Measurements from ENCODE around the gene EDDM3A. TPM values are rescaled to one million over a fixed set of nuclear protein-coding genes. Genes with fewer than 3 reads are reported as not detected.
A peak's percentile ranks its signal among the peaks of the same experiment; 100 is the strongest.

The EDDM3A gene, protein sequence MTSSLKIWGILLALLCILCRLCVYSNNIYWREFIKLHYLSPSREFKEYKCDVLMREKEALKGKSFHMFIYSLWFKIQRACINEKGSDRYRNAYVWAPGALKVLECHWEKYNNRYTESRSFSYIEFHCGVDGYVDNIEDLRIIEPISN
- total RNA-seq (2022) (not detected in 2 replicates), Bru-seq, nascent RNA (not detected), BruChase-seq, experiment 1, labeled RNA remaining after a 6-hour chase (not detected), BruChase-seq, experiment 2, labeled RNA remaining after a 2-hour chase (not detected)
- long read RNA-seq = 0 reads

DNA sequence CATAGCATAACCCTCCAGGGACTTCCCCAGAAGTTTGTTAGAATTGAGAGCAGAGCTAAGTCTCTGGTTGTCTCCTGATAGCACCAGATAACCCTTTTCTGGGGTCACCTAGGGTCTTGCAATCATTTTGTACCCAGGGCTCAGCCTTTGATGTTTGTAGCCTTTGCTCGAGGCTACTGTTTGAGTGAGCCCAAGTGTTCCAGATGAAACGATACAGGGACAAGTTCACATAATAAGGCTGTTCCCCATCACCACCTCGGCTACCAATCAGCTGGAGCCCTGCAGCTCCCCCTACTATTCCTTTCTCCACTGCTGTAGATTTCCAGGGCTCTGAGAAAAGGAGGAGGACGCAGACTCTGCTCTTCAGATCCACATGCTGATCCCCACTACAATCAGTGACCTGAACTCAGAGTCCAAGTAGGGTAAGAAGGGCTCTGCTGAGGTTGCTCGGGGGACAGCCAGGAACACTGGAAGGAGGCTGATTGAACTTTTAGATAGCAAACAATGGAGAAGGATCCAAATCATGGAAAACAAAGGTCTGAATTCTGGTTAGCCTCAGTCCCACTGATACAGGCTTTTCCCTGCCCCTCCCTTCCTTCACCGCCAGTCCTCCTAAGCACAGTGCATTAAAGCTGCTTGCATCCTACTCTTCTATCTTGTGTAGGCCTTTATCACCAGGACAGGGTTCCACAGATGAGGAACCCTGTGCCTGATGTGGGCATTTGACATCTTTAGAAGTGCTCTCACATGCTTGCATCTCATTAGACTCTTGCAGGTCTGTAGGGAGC lies at the start of gene EDDM3A:
Gene EDDM3A, plus strand, starts transcription at position 317 of the 788 bp plus-strand sequence. CDS start 1,694 bp downstream, outside the sequence.
- CTCF ChIA-PET = interaction anchor here (0.7 to 0.9 kb wide), 2 partner anchors 9 to 61 kb away, joined by 3 to 4 read pairs; partner anchors contain the start of gene RNASE4

GRCh38 chr14:20696764-20697163 lies 48.9 kb upstream of the EDDM3A start:
- BruUV-seq (replicated peaks) = no TSS peak
- Mint-ChIP-seq H3K27ac (ENCODE audit: unreplicated experiment) (no peak overlapping the region), H3K4me1 (ENCODE audit: low read depth, unreplicated experiment) (peaks cover 9% of the 10 kb centered on the region), H3K4me3 (ENCODE audit: low read depth, unreplicated experiment) (no peak overlapping the region), H3K27me3 (ENCODE audit: unreplicated experiment) (no peaks in the 10 kb centered on the region), H3K36me3 (ENCODE audit: insufficient read depth, unreplicated experiment) (no peaks in the 10 kb centered on the region), H3K9me3 (ENCODE audit: low read depth, unreplicated experiment) (no peaks in the 10 kb centered on the region)
- CTCF ChIA-PET = interaction anchor here (0.6 to 2.9 kb wide), 4 partner anchors 153 to 274 kb away, joined by 3 to 19 read pairs (median 5); no protein-coding TSS in a partner anchor
- intact Hi-C loops (cut with micrococcal nuclease; ENCODE audit: unreplicated experiment) = loop anchor here (1.0 to 5.0 kb wide), 3 partner anchors 66 to 276 kb away; no protein-coding TSS in a partner anchor
- TF ChIP-seq, protein P1, sequence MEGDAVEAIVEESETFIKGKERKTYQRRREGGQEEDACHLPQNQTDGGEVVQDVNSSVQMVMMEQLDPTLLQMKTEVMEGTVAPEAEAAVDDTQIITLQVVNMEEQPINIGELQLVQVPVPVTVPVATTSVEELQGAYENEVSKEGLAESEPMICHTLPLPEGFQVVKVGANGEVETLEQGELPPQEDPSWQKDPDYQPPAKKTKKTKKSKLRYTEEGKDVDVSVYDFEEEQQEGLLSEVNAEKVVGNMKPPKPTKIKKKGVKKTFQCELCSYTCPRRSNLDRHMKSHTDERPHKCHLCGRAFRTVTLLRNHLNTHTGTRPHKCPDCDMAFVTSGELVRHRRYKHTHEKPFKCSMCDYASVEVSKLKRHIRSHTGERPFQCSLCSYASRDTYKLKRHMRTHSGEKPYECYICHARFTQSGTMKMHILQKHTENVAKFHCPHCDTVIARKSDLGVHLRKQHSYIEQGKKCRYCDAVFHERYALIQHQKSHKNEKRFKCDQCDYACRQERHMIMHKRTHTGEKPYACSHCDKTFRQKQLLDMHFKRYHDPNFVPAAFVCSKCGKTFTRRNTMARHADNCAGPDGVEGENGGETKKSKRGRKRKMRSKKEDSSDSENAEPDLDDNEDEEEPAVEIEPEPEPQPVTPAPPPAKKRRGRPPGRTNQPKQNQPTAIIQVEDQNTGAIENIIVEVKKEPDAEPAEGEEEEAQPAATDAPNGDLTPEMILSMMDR (IDR thresholded peaks at IDR 0.05; ENCODE audit: unreplicated experiment) = no peak
- DNase-seq = no peak

More for the DNA sequence above, at the start of gene EDDM3A:
- TF ChIP-seq, protein P1 (IDR thresholded peaks at IDR 0.05; ENCODE audit: unreplicated experiment) = no peak
- no peaks in the 10 kb centered on the region for H3K36me3 Mint-ChIP-seq (ENCODE audit: insufficient read depth, unreplicated experiment)
- H3K27ac Mint-ChIP-seq (ENCODE audit: unreplicated experiment) = no peak within 1 kb of the TSS
- H3K9me3 Mint-ChIP-seq (ENCODE audit: low read depth, unreplicated experiment) = no peaks in the 10 kb centered on the region
- no peak for DNase-seq
- H3K4me1 Mint-ChIP-seq (ENCODE audit: low read depth, unreplicated experiment) = peaks cover 35% of the 10 kb centered on the region
- H3K27me3 Mint-ChIP-seq (ENCODE audit: unreplicated experiment) = no peaks in the 10 kb centered on the region
- intact Hi-C loops (cut with micrococcal nuclease; ENCODE audit: unreplicated experiment) = loop anchor here (10.0 kb wide), 1 partner anchor 59 kb away; the partner anchor contains the start of gene RNASE1
- no peak within 1 kb of the TSS for H3K4me3 Mint-ChIP-seq (ENCODE audit: low read depth, unreplicated experiment)
- no TSS peak for BruUV-seq (replicated peaks)

GRCh38 chr14:20697273-20698017 lies 48.2 kb upstream of the EDDM3A start:
- peaks cover 9% of the 10 kb centered on the region for H3K4me1 Mint-ChIP-seq (ENCODE audit: low read depth, unreplicated experiment)
- TF ChIP-seq, protein P1 (IDR thresholded peaks at IDR 0.05; ENCODE audit: unreplicated experiment) = peak; percentile 71
- BruUV-seq (replicated peaks) = no TSS peak
- H3K27ac Mint-ChIP-seq (ENCODE audit: unreplicated experiment) = peak overlapping the region; percentile 76
- no peak overlapping the region for H3K4me3 Mint-ChIP-seq (ENCODE audit: low read depth, unreplicated experiment)
- H3K9me3 Mint-ChIP-seq (ENCODE audit: low read depth, unreplicated experiment) = no peaks in the 10 kb centered on the region
- CTCF ChIA-PET = interaction anchor here (0.6 to 2.9 kb wide), 4 partner anchors 152 to 661 kb away, joined by 4 to 19 read pairs (median 5); no protein-coding TSS in a partner anchor
- peak; percentile 75 for DNase-seq
- no peaks in the 10 kb centered on the region for H3K27me3 Mint-ChIP-seq (ENCODE audit: unreplicated experiment)
- intact Hi-C loops (cut with micrococcal nuclease; ENCODE audit: unreplicated experiment) = loop anchor here (1.0 to 5.0 kb wide), 3 partner anchors 65 to 275 kb away; no protein-coding TSS in a partner anchor
- H3K36me3 Mint-ChIP-seq (ENCODE audit: insufficient read depth, unreplicated experiment) = no peaks in the 10 kb centered on the region

- TF ChIP-seq, protein P1 (IDR thresholded peaks at IDR 0.05; ENCODE audit: unreplicated experiment) = no peak
- no peaks in the 10 kb centered on the region for H3K36me3 Mint-ChIP-seq (ENCODE audit: insufficient read depth, unreplicated experiment)
- no peaks in the 10 kb centered on the region for H3K9me3 Mint-ChIP-seq (ENCODE audit: low read depth, unreplicated experiment)
- intact Hi-C loops (cut with micrococcal nuclease; ENCODE audit: unreplicated experiment) = loop anchor here (5.0 kb wide), 2 partner anchors 64 to 274 kb away; no protein-coding TSS in a partner anchor
- DNase-seq = no peak
- CTCF ChIA-PET = interaction anchor here (0.6 to 2.9 kb wide), 2 partner anchors 70 to 158 kb away, joined by 3 to 19 read pairs; no protein-coding TSS in a partner anchor
- no peak overlapping the region for H3K4me3 Mint-ChIP-seq (ENCODE audit: low read depth, unreplicated experiment)
- peaks cover 9% of the 10 kb centered on the region for H3K4me1 Mint-ChIP-seq (ENCODE audit: low read depth, unreplicated experiment)
- no peaks in the 10 kb centered on the region for H3K27me3 Mint-ChIP-seq (ENCODE audit: unreplicated experiment)
- H3K27ac Mint-ChIP-seq (ENCODE audit: unreplicated experiment) = peak overlapping the region; percentile 76
- no TSS peak for BruUV-seq (replicated peaks)
Measured at GRCh38 chr14:20698018-20698329, 47.7 kb upstream of the EDDM3A start.

Measured in Calu3 (cell line).